Hematopoietic multipotent progenitor cell (in vitro differentiated cells): ENCODE data around the gene TAF6L. TPM values are rescaled to one million over a fixed set of nuclear protein-coding genes. Genes with fewer than 3 reads are reported as not detected.

Experiments
- small RNA-seq: library from RNA; depleted of rRNA; stranded (forward); fragments of <200 nt; gene quantifications from one replicate; pipeline ENCODE3, GENCODE V24; 2012
- total RNA-seq: library from RNA; depleted of rRNA; stranded (reverse); fragments of >200 nt; gene quantifications from one replicate; pipeline ENCODE4 v1.2.3, GENCODE V29; 2012

The TAF6L gene
- total RNA-seq, 1 donor: 25.0 TPM

Small RNAs within 50 kb of the gene (small RNA-seq; reads per million reads assigned to genes)
- 0.47 reads per million for gene MIR6514
- not detected for gene RNU6-118P

Other genes starting within 250 kb of the TAF6L start
- gene AHNAK, start 224.6 kb upstream of the TAF6L start, total RNA-seq: 250 TPM
- gene EEF1G, start 197.5 kb upstream of the TAF6L start, total RNA-seq: 3,462 TPM
- 11.6 TPM for gene TUT1, start 179.9 kb upstream of the TAF6L start, total RNA-seq
- gene MTA2, start 169.5 kb upstream of the TAF6L start, total RNA-seq: 142 TPM
- gene EML3, start 158.6 kb upstream of the TAF6L start, total RNA-seq: 38.0 TPM
- 2.7 TPM for gene ROM1, start 158.1 kb upstream of the TAF6L start, total RNA-seq
- 36.4 TPM for gene B3GAT3, start 149.4 kb upstream of the TAF6L start, total RNA-seq
- 215 TPM for gene GANAB, start 124.8 kb upstream of the TAF6L start, total RNA-seq
- gene INTS5, start 118.1 kb upstream of the TAF6L start, total RNA-seq: 33.7 TPM
- gene C11orf98, start 106.2 kb upstream of the TAF6L start, total RNA-seq: 15.3 TPM
- 51.7 TPM for gene CSKMT, start 106.1 kb upstream of the TAF6L start, total RNA-seq
- 7.3 TPM for gene UQCC3, start 99.7 kb upstream of the TAF6L start, total RNA-seq
- gene LBHD1, start 99.1 kb upstream of the TAF6L start, total RNA-seq: 6.5 TPM
- 141 TPM for gene UBXN1, start 92.3 kb upstream of the TAF6L start, total RNA-seq
- 0.27 TPM for gene LRRN4CL, start 81.9 kb upstream of the TAF6L start, total RNA-seq
- gene BSCL2, start 64.0 kb upstream of the TAF6L start, total RNA-seq: 66.5 TPM
- not detected for gene GNG3, start 63.7 kb upstream of the TAF6L start, total RNA-seq
- 7.5 TPM for gene HNRNPUL2, start 43.9 kb upstream of the TAF6L start, total RNA-seq
- gene TTC9C, start 42.9 kb upstream of the TAF6L start, total RNA-seq: 30.4 TPM
- 17.5 TPM for gene ZBTB3, start 17.2 kb upstream of the TAF6L start, total RNA-seq
- 81.3 TPM for gene POLR2G, start 9.8 kb upstream of the TAF6L start, total RNA-seq
- gene TMEM179B, start 16.0 kb downstream of the TAF6L start, total RNA-seq: 49.3 TPM
- 31.2 TPM for gene TMEM223, start 20.6 kb downstream of the TAF6L start, total RNA-seq
- 62.2 TPM for gene NXF1, start 34.0 kb downstream of the TAF6L start, total RNA-seq
- 56.3 TPM for gene STX5, start 60.7 kb downstream of the TAF6L start, total RNA-seq
- not detected for gene TEX54, start 61.4 kb downstream of the TAF6L start, total RNA-seq
- 74.3 TPM for gene WDR74, start 68.2 kb downstream of the TAF6L start, total RNA-seq
- gene SLC3A2, start 109.5 kb downstream of the TAF6L start, total RNA-seq: 116 TPM
- gene CHRM1, start 150.0 kb downstream of the TAF6L start, total RNA-seq: under 0.01 TPM
- not detected for gene SLC22A6, start 213.6 kb downstream of the TAF6L start, total RNA-seq
- not detected for gene SLC22A8, start 244.4 kb downstream of the TAF6L start, total RNA-seq